Central memory CD4-positive, alpha-beta T cell (primary cell): ENCODE results near the gene CEACAM6.
"Not testable (repeated sequence)": the region's sequence is repeated elsewhere in the genome, so short reads cannot be mapped to it uniquely, and the experiment has no call there.

Experiments used
- DNase-seq: peaks from one replicate; pipeline ENCODE4 v3.0.0; 2022
- total RNA-seq, 3 experiments: gene quantifications; one replicate each; lab custom pipeline; 2026; lab: John Stamatoyannopoulos, UW

CEACAM6 gene
- 0 reads per million in 3 experiments for total RNA-seq

DNA sequence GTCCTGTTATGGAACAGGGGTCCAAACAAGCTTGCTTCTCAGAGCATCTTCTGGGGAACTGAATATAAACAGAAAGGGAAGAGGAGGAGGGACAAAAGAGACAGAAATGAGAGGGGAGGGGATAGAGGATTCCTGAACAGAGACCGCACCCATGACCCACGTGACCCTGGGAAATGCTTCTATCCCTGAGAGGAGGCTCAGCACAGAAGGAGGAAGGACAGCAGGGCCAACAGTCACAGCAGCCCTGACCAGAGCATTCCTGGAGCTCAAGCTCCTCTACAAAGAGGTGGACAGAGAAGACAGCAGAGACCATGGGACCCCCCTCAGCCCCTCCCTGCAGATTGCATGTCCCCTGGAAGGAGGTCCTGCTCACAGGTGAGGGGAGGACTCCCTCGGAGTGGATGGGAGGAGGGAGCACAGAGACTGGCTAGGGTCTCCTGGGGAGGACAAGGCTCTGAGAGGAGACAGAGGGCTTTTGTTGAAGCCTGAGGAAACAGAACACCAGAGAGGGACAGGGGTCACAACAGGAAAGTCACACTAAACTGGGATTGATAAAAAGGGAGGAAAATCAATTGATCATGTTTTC lies at the start of gene CEACAM6:
CEACAM6 (plus strand) TSS at position 203 of the 586 bp plus-strand sequence; CDS start at position 312, 109 bp downstream.
- DNase-seq = no peak

- peak; percentile 68 for DNase-seq
Measured at GRCh38 chr19:41706741-41707501, 48.4 kb upstream of the CEACAM6 start.

GRCh38 chr19:41707502-41707812 lies 47.9 kb upstream of the CEACAM6 start:
- no peak for DNase-seq

- no peak for DNase-seq
Measured at GRCh38 chr19:41707871-41708371, 47.4 kb upstream of the CEACAM6 start.

- no peak for DNase-seq
Measured at GRCh38 chr19:41708481-41708880, 46.8 kb upstream of the CEACAM6 start, which contains the start of gene CEACAM5. CEACAM5 (plus strand) TSS chr19:41708626; CDS start chr19:41708732, 106 bp downstream.

- DNase-seq = not testable (repeated sequence)
Measured at GRCh38 chr19:41709516-41709915, 45.8 kb upstream of the CEACAM6 start.

DNA sequence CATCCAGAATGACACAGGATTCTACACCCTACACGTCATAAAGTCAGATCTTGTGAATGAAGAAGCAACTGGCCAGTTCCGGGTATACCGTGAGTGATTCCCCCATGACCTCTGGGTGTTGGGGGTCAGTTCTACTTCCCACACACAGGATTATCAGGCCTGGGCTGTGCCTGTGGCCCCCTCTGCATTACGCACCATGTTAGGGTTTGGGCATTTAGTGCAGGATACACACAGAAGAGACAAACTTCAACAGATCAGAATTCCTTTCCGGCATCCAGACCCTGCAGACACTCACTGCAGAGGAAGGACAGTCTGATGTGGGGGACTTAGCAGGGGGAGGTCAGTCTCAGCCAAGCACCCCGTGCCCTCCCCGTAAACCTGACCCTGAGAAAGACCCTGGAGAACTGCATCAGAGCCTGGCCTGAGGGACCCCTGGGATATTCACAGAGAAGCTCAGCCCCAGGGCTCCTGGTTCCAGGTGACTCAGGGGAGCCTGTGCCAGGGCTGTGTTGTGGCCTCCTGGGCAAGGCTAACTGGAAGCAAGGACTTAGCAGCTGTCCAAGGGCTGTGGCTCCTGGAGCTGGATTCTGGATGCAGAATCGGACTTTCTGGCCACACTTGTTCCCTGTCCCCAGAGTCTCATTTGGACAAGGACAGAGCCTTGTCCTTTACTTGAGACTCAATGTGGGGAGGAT lies 45.2 kb upstream of the CEACAM6 start:
- DNase-seq = no peak

DNA sequence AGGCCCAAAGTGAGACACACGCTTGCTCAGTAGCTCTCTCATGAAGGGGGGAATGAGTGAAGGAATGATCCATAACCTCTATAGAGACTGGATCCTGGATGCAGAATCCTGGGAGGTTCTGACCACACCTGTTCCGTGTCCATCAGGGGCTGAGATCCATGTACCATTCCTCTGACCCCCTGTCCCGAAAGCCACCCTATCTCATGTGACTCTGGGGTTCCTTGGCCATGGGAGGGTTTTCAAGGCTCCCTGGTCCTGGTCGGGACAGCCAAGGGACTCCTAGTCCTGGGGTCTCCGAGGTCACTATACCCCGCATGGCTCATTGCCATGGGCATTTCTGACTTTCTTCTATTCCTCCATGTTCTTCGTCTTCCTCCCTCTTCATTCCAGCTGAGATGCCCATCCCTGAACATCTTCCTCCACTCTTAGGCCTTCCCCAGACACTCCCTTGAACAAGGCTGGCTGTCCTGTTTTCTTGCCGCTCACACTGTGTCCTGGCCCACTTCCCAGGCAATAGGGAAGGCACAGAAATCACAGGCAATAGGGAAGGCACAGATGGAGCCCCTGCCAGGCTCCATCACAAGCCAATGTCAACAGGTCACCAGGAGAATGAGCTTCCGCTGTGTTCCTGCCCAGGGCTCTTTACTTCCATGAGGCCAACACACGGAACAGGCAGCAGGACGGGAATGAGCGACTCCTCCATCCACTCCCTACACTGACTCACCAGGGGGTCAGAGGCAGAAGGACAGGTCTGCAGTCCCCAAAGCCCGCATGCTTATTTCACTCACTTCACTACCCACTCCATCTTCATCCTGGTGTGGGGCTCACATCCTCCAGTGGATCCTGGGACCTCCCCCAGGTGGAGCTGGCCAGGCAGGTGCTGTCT lies 43.7 kb upstream of the CEACAM6 start:
- no peak for DNase-seq

DNA sequence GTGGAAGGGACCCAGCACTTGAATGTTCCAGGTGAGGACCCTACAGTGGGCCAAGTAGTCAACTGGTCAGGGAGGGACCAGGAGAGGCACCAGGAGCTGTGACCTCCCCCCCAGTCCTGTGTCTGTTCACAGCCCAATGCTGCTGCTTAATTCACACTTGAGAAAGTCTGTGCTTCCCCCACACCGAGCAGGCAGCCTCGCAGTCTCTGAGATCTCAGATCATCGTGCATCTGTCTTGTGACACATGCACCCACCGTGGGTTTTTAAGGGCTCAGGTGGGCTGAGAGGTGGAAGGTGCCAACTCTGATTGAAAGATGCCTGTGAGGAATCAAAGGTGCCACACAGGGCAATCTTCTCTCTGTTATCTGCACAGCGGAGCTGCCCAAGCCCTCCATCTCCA lies 40.7 kb upstream of the CEACAM6 start:
- DNase-seq = no peak

DNA sequence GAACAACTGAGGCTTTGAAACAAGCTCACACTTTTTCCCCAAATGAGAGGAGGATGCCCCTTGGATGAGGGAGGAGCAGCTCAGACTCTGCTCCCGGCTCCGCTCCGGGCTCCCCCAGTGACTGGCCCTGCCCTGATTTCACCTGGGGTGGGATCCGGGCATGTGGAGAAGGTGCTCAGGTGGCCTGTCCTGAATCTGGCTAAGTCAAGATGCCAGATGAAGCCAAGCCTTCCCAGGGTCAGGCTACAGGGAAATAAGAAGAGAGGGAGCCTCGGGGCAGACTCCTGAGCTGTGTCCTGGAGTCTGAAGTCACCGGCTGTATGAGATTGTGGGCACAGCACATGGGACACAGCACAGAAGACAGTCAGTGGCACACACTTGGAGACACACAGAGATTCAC lies 36.6 kb upstream of the CEACAM6 start:
- no peak for DNase-seq

- DNase-seq = no peak
Measured at GRCh38 chr19:41720103-41720502, 35.2 kb upstream of the CEACAM6 start.

DNA sequence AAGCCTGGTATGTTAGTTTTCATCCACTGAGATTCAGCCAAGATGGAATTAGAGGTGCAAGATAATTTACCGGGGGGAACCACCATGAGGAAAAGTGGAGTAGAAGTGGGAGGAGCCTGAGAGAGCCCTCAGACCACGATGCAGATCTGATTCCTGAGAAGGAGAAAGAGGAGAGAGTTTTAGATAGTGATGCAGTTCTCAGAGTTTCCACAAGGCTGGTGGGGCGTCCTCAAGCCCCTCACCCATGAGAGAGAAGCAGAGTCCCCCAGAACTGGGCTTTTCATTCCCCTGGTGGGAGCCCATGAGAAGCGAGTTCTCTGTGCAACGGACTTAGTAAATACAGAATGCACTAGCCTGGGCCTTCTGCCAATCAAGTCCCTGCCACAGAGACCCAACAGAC lies 28.8 kb upstream of the CEACAM6 start:
- DNase-seq = no peak

DNA sequence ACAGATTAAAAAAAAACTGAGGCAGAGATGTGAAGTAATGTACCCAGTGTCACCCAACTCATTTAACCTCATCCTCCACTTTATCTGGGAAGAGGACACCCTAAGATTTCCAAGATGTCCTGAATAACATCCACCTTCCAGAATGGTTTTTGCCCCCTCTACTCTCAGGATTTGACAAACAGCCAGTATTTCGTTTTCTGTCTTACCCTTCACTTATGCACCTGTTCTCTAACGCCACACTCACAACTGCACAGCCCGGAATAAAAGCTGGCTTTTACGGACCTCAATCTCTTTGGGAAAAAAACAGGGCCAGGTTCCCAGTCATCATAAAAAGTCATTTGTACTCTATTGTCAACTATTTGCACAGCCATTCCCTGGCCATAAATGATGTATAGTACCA lies 21.2 kb upstream of the CEACAM6 start:
- no peak for DNase-seq

DNA sequence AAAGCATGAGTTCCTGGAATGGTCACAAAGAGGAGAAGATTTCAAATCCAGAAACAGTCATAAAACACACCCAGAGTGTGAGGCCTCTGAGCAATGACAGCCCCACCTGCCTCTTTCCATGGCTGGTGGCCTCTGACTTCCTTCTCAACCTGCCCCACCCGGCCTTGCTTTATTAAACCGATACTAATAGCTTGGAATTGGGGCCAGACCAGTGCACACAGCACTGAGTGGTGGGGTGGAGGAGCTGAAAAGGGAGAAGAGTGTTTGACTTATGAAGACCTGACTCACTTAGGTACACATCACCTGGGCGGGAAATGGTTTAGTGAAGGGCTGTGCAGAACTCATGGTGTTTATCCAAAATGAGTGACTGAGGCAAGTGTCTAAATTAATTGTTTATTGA lies 20.7 kb upstream of the CEACAM6 start:
- no peak for DNase-seq

DNA sequence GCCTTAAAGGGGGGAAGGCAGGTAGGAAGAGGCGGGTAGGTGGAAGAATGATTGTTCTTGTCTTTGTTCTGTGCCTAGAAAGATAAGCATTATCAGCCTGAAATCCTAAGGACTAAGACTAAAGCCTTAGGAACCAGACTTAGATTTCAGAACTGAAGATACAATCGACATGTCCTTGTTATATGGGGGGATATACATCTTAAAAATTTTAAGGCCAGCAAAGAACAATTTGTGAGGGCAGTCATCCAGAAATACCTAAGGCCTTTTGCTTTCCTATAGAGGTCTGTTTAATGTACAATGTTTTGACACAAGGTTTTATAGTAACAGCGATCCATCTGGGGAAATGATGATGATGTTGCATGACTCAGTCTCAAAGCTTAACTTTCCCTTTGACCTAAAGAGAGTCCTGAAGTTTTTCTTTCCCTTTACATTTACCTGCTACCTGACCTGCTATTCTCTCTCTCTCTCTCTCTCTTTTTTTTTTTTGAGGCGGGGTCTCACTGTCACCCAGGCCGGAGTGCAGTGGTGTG lies 20.2 kb upstream of the CEACAM6 start:
- DNase-seq = no peak

- no peak for DNase-seq
Measured at GRCh38 chr19:41739361-41739760, 16.0 kb upstream of the CEACAM6 start.

DNA sequence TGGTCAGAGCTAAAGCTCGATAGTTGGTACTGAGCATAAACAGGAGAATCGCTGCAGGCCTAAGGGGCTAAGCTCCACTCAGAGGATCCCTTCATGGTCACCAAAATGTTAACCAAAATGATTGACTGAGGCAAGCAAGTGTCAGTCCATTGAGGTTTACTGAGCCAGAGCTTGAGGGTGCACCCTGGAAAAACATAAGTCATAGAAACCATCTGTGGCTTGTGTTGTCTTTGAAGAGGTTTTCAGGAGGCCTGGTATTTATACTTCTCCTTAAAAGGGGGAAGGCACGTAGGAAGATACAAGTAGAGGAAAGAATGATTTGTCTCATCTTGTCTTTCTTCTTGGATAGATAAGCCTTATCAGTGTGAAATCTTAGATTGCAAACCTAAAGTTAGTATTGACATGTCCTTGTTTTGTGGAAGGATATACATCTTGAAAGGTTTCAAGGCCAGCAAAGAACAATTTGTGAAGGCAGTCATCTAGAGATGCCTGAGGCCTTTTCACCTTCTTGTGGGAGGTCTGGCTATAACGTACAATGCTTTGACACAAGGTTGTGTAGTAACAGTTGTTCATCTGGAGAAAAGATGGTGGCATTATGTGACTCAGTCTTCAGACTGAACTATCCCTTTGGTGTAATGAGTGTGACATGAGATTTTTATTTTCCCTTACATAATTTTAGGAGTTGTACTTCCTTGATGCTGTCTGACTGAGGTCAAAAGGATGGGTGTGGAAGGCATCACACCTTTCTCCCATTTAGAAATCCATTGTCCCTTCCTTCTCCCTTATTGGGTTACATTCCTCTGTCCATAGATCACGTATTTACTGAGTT lies 14.7 kb upstream of the CEACAM6 start:
- DNase-seq = no peak

DNA sequence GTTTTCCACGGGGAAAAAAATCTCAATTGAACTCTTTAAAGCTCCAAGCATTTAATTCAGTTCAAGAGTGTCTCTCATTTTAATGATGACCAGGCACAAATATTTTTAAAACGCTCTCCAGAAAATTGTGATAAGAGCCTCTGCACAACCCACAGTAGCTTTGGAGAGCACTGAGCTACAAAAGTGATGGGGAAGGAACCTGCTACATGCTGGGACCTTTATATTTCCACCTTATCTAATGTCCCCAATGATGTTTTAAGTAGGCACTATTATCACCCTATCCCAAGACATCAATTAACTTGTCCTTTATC lies 14.1 kb upstream of the CEACAM6 start:
- DNase-seq = no peak

DNA sequence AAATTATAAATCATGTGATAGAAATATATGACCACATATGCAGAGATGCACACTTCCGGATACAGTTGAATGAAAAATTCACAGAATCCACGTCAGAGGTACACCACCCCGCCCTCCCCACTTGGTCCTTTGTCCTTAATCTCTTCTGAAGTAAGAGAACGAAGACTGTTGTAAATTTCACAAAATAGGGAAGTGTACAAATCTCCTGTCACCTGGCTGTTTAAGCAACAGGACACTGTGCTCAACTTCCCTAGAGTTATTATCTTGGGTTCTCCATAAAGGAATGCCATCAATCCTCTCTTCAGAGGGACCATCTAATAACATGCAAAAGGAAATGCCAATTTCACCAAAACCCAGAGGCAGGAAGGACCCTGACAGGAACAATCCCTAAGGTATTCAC lies 10.5 kb upstream of the CEACAM6 start:
- DNase-seq = no peak

DNA sequence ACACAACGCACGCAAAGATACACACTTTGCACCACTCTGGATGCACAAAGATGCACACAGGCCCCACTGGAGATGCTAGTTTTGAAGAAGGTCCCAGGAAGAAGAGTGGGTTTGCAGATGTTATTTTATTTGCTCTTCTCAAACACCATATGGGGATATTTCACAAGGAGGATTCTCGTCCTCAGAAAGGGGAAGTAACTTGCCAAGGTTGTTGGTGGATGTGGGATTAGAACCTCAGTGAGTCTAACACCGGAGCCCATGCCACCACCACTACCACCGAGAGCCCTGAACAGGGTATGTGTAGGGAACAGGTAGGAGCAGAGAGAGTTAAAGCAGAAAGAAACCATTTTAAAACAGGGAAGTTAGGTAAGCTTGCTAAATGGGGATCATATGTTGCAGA lies 9.6 kb upstream of the CEACAM6 start:
- no peak for DNase-seq

- DNase-seq = peak; percentile 29
Measured at GRCh38 chr19:41746593-41747227, 8.6 kb upstream of the CEACAM6 start.
